A549 treated with dexamethasone at 1 μM for 4 hours (cell line): Measurements from ENCODE around the gene VAT1L. TPM values are rescaled to one million over a fixed set of nuclear protein-coding genes. Genes with fewer than 3 reads are reported as not detected.

Experiments
- total RNA-seq: library from RNA; stranded (reverse); fragments of 200-300 nt; extraction: Qiagen RNA extraction; gene quantifications from 5 replicates; pipeline ENCODE4 v1.2.3, GENCODE V29; 2022

The VAT1L gene
- 0.02 TPM in 2 of 5 replicates, not detected in the others for total RNA-seq

GRCh38 chr16:77788181-77789084 is at the start of gene VAT1L:
Gene VAT1L, plus strand, starts transcription at chr16:77788564. Its CDS starts 119 bp downstream, at chr16:77788683.

GRCh38 chr16:78022347-78023060 is 234.1 kb downstream of the VAT1L start, which contains the start of gene CLEC3A:
Gene CLEC3A, plus strand, starts transcription at chr16:78022548. Its CDS starts 79 bp downstream, at chr16:78022627.

Other genes with a start within 250 kb of the VAT1L start
- 4.5 to 6.9 TPM (median 5.5 TPM) in 5 replicates for gene NUDT7, start 66.0 kb upstream of the VAT1L start, total RNA-seq
- gene CLEC3A, start 234.0 kb downstream of the VAT1L start, total RNA-seq, result not detected in 5 replicates